Fibroblast of peridontal ligament (primary cell): ENCODE measurements around the gene RNF126.
A peak's percentile ranks its signal among the peaks of the same experiment; 100 is the strongest.
"Not testable (repeated sequence)": the region's sequence is repeated elsewhere in the genome, so short reads cannot be mapped to it uniquely, and the experiment has no call there.

Source experiments
- DNase-seq: peaks from one replicate; pipeline ENCODE4 v3.0.0-alpha.2; 2010; ENCODE audit errors: extremely low read depth

The RNF126 gene

DNA sequence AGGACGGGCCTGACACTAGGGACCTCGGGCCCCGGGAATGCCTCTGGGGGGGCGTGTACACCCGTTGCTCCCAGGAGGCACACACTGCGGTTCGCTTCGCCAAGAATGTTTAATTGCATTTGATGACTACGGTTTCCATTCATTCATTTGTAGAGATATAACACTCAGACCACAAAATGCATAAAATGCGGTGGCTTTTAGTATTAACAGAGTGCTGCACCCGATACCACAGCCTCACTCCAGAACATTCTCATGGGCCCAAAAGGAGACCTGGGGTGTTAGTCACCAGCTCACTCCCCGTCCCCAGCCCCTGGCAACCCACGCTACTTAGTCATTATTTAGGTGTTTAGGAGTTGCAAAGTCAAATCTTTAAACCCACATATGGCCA, 51.5 kb downstream of the RNF126 start:
- DNase-seq, result peak; percentile 96

DNA sequence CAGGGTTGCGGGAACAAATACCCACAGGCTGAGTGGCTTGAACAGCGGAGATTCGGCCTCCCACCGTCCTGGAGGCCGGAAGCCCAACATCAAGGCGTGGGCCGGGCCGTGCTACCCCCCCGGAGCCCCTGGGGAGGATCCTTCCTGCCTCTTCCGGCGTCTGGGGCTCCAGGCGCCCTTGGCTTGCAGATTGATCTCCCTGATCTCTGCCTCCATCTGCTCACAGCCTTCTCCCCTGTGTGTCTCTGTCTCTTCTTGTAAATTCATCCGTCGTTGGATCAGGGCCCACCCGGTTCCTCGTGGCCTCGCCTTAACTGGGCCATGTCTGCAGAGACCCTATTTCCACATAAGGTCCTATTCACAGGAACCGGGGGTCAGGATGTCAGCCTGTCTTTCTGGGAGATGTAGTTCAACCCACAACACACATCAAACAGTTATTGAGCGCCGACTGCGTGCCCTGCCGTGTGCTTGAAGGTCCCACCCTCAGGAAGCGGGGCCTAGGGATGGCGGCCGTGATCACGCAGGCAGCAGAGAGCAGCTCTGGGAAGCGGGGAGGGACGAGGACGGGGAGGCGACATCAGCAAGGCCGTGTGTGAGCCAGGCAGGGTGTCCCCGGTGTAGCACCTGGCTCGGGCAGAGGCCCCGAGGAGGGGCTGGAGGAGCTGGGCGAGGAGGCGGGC, 52.1 kb downstream of the RNF126 start:
- peak; percentile 77 for DNase-seq

DNA sequence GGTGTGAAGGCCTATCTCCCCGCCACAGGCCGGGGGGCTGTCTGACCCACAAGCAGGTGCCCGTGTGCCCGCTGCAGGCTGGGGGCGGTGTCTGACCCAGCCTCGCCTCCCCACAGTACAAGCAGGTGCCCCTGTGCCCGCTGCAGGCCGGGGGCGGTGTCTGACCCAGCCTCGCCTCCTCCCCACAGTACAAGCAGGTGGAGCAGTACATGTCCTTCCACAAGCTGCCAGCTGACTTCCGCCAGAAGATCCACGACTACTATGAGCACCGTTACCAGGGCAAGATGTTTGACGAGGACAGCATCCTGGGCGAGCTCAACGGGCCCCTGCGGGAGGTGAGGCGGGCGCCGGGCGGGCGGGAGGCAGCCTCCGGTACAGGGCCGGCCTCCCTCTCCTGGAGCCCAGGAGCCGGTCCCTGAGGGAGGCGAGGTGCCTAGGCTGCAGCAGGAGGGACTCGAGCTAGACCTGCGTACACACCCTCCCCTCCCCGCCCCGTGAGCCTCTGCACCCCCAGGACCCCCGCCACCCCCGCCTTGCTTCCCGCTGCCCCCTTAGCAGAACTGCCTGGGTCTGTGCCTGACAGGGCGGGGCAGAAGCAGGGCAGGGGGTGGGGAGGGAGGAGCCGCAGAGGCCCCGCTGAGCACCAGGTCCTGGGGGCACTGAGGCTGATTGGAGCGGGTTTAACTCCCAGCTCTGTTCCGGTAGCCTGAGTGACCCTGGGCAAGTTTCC, 52.8 kb downstream of the RNF126 start:
- DNase-seq, result no peak

DNA sequence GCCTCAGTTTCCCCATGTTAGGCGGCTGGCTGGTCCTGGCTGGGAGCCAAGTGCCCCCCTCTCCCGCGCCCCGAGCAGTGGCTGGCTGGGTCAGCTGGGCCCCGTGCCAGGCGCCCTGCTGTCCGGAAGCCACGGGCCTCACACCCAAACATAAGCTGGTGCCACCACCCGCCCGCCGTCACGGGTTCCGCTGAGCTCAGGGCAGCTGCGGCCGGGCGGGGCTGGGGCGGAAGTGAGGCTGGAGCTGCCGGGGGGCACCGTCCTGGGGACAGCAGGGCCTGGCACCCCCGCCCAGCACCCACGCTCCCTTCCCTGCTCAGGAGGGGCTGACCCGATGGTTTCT, 54.0 kb downstream of the RNF126 start:
- DNase-seq, result no peak

DNA sequence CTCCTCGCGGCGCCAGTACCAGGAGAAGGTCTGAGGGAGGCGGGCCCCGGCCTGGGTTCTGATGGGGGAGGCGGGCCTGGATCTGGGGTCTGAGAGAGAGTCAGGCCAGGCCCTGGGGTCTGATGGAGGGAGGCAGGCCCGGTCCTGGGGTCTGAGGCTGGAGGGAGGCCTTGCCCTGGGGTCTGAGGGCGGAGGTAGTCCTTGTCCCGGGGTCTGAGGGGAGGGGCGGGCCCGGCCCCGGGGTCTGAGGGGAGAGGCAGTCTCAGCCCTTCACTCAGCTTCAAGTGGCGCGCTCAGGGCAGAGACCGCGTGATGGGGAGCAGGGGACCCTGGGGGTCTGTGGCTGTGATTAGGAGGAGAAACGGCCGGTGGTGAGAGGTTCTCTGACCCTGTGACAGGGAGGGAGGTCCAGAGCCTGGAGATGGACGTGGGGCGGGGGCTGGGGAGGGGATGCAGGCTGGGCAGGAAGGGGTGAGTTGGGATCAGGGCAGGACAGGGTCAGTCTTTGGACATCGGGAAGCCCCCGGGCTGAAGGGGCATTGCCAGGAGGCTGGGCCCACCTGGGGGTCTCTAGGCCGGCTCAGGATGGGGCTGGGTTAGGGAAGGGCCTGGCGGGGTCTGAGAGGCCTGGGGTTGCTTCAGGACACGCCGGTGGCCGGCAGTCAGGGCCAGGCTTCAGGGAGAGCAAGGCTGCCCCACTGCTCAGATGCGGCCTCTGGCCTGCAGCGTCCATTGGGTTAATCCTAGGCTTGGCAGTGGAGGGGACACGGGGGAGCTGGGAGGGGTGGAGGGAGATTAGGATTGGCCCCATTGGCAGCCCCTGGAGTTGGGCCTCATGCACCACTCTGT, 54.6 kb downstream of the RNF126 start:
- DNase-seq, result no peak

DNA sequence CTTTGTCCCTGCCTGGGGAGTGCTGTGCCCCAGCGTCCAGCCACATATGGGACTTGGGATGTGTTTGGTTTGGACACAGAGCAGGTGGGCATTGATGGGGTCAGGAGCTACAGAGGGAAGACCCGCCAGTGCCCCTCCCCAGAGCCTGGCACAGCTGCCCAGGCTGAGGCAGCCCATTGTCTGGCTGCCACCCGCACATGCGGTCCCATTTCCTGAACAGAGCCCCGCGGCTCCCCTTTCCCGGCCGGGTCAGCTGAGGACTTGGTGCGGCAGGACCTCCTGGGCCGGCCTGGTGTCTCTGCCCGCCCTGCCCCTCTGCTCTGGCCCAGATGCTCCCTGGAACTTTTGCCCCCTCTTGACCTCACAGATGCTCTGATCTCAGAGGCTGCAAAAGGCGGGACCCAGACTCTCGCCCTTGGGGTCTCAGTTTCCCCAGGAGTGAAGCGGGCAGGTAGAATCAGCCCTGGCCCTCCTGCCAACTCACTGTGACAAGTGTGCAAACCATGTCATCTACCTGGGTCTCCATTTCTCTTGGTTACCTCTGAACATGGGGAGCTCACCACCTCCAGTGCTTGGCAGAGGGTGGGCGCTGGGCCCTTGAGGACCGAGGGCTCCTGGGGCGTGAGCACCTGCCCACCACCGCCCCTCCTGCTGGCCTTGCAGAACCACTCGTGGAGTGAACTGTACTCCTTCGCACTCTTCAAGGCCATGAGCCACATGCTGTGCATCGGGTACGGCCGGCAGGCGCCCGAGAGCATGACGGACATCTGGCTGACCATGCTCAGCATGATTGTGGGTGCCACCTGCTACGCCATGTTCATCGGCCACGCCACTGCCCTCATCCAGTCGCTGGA, 55.5 kb downstream of the RNF126 start:
- DNase-seq, result no peak

DNA sequence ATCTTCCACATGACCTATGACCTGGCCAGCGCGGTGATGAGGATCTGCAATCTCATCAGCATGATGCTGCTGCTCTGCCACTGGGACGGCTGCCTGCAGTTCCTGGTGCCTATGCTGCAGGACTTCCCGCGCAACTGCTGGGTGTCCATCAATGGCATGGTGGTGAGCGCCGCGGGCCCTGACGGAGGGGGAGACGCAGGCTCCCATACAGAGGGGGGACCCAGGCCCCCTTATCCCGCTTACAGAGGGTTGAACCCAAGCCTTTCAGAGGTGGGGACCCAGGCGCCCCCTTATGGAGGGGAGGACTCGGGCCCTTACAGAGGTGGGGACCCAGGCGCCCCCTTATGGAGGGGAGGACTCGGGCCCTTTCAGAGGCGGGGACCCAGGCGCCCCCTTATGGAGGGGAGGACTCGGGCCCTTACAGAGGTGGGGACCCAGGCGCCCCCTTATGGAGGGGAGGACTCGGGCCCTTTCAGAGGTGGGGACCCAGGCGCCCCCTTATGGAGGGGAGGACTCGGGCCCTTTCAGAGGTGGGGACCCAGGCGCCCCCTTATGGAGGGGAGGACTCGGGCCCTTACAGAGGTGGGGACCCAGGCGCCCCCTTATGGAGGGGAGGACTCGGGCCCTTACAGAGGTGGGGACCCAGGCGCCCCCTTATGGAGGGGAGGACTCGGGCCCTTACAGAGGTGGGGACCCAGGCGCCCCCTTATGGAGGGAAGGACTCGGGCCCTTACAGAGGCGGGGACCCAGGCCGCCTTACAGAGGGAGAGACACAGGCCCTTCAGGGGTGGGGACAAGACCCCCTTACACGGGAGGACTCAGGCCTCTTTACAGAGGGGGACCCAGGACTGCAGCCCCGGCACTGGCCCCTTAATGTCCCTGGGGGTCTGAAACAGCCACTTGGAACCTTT, 57.7 kb downstream of the RNF126 start:
- DNase-seq, result not testable (repeated sequence)

DNA sequence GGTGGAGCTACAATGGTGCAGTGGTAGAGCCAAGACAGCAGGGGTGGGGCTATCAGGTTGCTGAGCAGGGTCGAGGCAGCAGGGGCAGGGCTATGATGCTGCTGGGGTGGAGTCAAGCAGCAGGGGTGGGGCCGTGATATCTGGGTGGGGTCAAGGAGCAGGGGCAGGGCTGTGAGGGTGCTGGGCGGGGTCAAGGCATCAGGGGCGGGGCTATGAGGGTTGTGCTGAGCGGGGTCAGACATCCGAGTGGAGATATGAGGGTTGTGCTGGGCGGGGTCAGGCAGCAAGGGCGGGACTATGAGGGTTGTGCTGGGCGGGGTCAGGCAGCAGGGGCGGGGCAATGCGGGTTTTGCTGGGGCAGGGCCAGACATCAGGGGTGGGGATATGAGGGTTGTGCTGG, 58.7 kb downstream of the RNF126 start:
- no peak for DNase-seq

DNA sequence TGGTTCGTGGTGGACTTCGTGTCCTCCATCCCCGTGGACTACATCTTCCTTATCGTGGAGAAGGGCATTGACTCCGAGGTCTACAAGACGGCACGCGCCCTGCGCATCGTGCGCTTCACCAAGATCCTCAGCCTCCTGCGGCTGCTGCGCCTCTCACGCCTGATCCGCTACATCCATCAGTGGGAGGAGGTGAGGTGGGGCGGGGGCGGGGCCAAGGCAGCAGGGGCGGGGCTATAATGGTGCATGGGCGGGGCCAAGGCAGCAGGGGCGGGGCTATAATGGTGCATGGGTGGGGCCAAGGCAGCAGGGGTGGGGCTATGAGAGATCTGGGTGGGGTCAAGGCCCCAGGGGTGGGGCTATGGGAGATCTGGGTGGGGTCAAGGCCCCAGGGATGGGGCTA, 59.2 kb downstream of the RNF126 start:
- not testable (repeated sequence) for DNase-seq

DNA sequence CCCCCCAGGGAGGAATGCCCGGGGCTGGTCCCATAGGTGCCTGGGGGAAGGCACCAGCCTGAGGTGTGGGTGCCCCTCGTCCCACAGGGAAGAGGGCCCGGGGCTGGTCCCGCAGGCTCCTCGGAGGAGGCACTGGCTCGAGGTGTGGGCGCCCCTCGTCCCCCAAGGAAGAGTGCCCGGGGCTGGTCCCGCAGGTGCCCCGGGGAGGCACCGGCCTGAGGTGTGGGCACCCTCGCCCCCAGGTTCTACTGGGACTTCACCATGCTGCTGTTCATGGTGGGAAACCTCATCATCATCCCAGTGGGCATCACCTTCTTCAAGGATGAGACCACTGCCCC, 59.7 kb downstream of the RNF126 start:
- DNase-seq, result not testable (repeated sequence)

DNA sequence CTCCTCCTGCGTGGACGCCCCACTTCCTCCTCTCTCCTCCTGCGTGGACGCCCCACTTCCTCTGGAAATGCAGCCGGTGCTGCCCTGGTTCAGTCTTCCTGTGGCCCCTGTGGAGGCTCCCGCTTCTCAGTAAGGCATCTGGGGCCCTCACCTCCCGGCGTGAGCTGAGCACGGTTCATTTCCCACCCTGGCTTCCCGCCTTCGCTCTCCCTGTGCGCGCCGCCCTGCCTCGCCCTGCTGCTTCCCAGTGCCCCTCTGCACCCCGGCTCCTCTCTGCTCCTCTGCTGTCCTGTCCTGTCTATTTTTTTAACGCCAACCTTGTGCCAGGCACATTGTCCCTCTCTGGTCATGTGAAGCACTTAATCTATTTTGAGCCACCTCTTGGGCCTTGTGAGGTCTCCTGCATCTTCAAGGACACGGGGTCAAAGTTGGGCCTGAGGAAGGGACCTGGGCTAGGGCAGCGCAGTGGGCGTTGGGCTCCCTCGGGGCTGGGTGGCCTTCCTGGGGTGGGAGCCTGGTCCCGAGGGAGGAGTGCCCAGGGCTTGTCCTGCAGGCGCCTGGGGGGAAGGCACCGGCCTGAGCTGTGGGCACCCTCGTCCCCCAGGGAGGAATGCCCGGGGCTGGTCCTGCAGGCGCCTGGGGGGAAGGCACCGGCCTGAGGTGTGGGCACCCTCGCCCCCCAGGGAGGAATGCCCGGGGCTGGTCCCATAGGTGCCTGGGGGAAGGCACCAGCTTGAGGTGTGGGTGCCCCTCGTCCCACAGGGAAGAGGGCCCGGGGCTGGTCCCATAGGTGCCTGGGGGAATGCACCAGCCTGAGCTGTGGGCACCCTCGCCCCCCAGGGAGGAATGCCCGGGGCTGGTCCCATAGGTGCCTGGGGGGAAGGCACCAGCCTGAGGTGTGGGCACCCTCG, 60.4 kb downstream of the RNF126 start:
- DNase-seq, result no peak

DNA sequence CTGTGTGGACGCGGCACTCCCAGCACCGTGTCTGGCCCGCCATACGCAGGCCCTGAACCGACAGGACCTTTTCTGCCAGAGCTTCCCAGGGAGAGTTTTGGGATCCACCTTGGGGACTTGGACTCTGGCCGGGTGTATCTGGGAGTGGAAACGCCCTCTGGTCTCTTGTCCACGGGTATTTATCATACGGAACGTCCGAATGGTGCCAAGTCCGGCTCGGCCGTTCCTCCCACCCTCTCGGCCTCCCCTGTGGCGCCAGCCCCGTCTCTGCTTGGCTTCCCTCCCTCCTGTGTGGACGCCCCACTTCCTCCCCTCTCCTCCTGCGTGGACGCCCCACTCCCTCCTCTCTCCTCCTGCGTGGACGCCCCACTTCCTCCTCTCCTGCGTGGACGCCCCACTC, 61.2 kb downstream of the RNF126 start:
- no peak for DNase-seq

DNA sequence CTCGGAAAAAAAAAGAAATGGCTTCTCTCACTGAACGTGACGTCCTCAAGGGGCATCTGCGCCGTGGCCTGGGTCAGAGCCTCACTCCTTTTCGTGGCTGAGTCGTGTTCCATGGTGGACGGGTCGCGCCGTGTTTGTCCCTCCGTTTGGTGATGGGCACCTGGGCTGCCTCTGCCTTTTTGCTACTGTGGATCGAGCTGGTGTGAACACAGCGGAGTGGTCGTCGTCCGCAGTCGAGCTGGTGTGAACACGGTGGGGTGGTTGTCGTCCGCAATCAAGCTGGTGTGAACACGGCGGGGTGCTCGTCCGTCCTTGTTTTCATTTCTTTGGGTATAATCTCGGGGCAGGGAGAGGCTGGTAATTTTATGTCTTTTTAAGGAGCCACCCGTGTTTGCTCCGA, 61.7 kb downstream of the RNF126 start:
- no peak for DNase-seq
